HEK293 (cell line): ENCODE results near the gene DDC.
A peak's percentile ranks its signal among the peaks of the same experiment; 100 is the strongest.

Experiments used
- INSM2 ChIP-seq: fragments of 450-650 bp; formaldehyde crosslinking; IDR thresholded peaks from 2 replicates; pipeline ENCODE4 v1.5.1; 2016; ENCODE audit warnings: missing biosample characterization, missing genetic modification characterization
- KLF16 ChIP-seq: fragments of 450-650 bp; formaldehyde crosslinking; IDR thresholded peaks from 2 replicates; pipeline ENCODE4 v1.5.1; 2017; ENCODE audit warnings: missing biosample characterization, missing genetic modification characterization
- PRDM2 ChIP-seq: fragments of 450-650 bp; formaldehyde crosslinking; IDR thresholded peaks from 2 replicates; pipeline ENCODE4 v1.5.1; 2016; ENCODE audit warnings: missing biosample characterization, missing genetic modification characterization, borderline replicate concordance
- ZBTB26 ChIP-seq: fragments of 450-650 bp; formaldehyde crosslinking; optimal IDR thresholded peaks from 2 replicates; pipeline ENCODE3; 2016; ENCODE audit warnings: missing biosample characterization, mild to moderate bottlenecking, missing genetic modification characterization
- ZBTB49 ChIP-seq: fragments of 450-650 bp; formaldehyde crosslinking; IDR thresholded peaks from 2 replicates; pipeline ENCODE4 v1.5.1; 2016; ENCODE audit warnings: missing biosample characterization, missing genetic modification characterization, low read depth
- ZNF324 ChIP-seq: fragments of 450-650 bp; formaldehyde crosslinking; IDR thresholded peaks from 2 replicates; pipeline ENCODE4 v1.5.1; 2016; ENCODE audit warnings: missing biosample characterization, missing genetic modification characterization
- ZNF423 ChIP-seq: fragments of 450-650 bp; formaldehyde crosslinking; IDR thresholded peaks from 2 replicates; pipeline ENCODE4 v1.5.1; 2016; ENCODE audit warnings: missing biosample characterization, missing genetic modification characterization
- ZNF473 ChIP-seq: fragments of 450-650 bp; formaldehyde crosslinking; IDR thresholded peaks from 2 replicates; pipeline ENCODE4 v1.5.1; 2017; ENCODE audit warnings: missing biosample characterization, missing genetic modification characterization
- ZNF48 ChIP-seq: fragments of 450-650 bp; formaldehyde crosslinking; IDR thresholded peaks from 2 replicates; pipeline ENCODE4 v1.5.1; 2016; ENCODE audit warnings: missing biosample characterization, missing genetic modification characterization
- ZSCAN16 ChIP-seq: fragments of 450-650 bp; formaldehyde crosslinking; IDR thresholded peaks from 2 replicates; pipeline ENCODE4 v1.5.1; 2016; ENCODE audit warnings: missing biosample characterization, missing genetic modification characterization
- TF ChIP-seq, protein P1 (sequence below): fragments of 450-650 bp; formaldehyde crosslinking; IDR thresholded peaks from 2 replicates; pipeline ENCODE4 v1.5.1; 2017; ENCODE audit warnings: missing biosample characterization, missing genetic modification characterization
- TF ChIP-seq, protein P2 (sequence below): fragments of 450-650 bp; formaldehyde crosslinking; IDR thresholded peaks from 2 replicates; pipeline ENCODE4 v1.5.1; 2016; ENCODE audit warnings: missing biosample characterization, missing genetic modification characterization

Gene DDC

GRCh38 chr7:50449881-50450589, 115.2 kb downstream of the DDC start, which contains the start of gene FIGNL1 (continued):
- TF ChIP-seq ZBTB49 (tag by site-specific recombination): no peak
- TF ChIP-seq PRDM2 (tag by site-specific recombination): no peak
- TF ChIP-seq, protein P1, sequence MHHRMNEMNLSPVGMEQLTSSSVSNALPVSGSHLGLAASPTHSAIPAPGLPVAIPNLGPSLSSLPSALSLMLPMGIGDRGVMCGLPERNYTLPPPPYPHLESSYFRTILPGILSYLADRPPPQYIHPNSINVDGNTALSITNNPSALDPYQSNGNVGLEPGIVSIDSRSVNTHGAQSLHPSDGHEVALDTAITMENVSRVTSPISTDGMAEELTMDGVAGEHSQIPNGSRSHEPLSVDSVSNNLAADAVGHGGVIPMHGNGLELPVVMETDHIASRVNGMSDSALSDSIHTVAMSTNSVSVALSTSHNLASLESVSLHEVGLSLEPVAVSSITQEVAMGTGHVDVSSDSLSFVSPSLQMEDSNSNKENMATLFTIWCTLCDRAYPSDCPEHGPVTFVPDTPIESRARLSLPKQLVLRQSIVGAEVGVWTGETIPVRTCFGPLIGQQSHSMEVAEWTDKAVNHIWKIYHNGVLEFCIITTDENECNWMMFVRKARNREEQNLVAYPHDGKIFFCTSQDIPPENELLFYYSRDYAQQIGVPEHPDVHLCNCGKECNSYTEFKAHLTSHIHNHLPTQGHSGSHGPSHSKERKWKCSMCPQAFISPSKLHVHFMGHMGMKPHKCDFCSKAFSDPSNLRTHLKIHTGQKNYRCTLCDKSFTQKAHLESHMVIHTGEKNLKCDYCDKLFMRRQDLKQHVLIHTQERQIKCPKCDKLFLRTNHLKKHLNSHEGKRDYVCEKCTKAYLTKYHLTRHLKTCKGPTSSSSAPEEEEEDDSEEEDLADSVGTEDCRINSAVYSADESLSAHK (tag by site-specific recombination): no peak
- TF ChIP-seq ZNF48 (tag by site-specific recombination): no peak
- TF ChIP-seq, protein P2, sequence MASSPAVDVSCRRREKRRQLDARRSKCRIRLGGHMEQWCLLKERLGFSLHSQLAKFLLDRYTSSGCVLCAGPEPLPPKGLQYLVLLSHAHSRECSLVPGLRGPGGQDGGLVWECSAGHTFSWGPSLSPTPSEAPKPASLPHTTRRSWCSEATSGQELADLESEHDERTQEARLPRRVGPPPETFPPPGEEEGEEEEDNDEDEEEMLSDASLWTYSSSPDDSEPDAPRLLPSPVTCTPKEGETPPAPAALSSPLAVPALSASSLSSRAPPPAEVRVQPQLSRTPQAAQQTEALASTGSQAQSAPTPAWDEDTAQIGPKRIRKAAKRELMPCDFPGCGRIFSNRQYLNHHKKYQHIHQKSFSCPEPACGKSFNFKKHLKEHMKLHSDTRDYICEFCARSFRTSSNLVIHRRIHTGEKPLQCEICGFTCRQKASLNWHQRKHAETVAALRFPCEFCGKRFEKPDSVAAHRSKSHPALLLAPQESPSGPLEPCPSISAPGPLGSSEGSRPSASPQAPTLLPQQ: peak; percentile 81
- peak; percentile 91 for TF ChIP-seq ZNF423 (tag by site-specific recombination)
- TF ChIP-seq KLF16 (tag by site-specific recombination): peak; percentile 55; the same call in 1 of the 2 replicates
- TF ChIP-seq INSM2: 0 out of 2 replicates have a peak, but pooled peaks have one; percentile 34
- TF ChIP-seq ZBTB26 (tag by site-specific recombination): peak; percentile 95
- TF ChIP-seq ZNF324: 0 out of 2 replicates have a peak, but pooled peaks have one; percentile 43
- TF ChIP-seq ZSCAN16 (tag by site-specific recombination): 0 out of 2 replicates have a peak, but pooled peaks have one; percentile 76
- TF ChIP-seq ZNF473 (tag by site-specific recombination): no peak
